NCI-H345 treated with DMSO at 0.1 percent for 48 hours (cell line): Measurements from ENCODE around the gene SORCS1.

Experiments used
- DNase-seq: peaks from one replicate; lab custom pipeline; 2025; ENCODE audit not compliant: unreplicated experiment; lab: John Stamatoyannopoulos, UW

Gene SORCS1

GRCh38 chr10:106618646-106619045 lies 545.9 kb downstream of the SORCS1 start:
- DNase-seq = no peak

- DNase-seq = no peak
These were observed 549.4 kb downstream of the SORCS1 start for GRCh38 chr10:106615081-106615480.

GRCh38 chr10:106614293-106614692 lies 550.2 kb downstream of the SORCS1 start:
- no peak for DNase-seq

GRCh38 chr10:106612381-106612780 lies 552.1 kb downstream of the SORCS1 start:
- no peak for DNase-seq

DNA sequence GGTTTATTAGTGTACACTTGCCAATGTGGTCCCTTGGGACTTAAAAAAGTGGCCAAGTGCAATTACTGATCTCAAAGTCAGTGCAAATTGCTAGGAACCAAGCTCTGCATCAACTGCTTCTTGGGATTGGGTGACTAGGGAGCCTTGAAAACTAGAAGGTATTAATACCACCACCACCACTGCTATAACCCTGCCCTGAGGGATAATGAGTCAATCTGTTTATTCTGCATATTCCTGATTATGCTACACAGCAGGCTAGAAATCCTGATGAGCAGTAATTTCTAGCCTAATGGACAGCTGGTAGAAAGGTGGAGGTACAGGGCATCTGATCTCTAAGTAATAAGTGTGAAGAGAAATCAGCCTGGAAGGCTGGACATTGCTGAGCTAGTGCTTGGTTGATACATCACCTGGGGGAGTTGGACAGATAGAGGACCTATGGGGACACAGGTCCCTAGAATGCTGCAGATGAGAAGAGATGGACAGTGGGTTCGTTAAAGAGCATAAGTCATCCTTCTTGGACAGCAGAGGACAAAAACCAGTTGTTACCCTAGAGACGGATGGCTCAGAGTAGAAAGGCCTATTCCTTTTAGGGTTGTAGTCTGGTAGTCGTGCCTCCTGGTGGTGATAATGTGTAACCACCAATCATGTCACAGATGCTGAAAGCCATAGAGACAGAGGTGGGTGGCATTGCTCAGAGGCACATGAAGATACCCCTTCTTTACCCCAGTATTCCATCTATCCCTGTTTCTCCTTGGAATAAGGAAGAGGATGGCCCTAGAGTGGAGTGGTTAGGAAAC lies 554.8 kb downstream of the SORCS1 start:
- DNase-seq = no peak

- no peak for DNase-seq
These were observed 556.4 kb downstream of the SORCS1 start for GRCh38 chr10:106608066-106608465.

- DNase-seq = no peak
These were observed 569.2 kb downstream of the SORCS1 start for GRCh38 chr10:106595281-106595680.

DNA sequence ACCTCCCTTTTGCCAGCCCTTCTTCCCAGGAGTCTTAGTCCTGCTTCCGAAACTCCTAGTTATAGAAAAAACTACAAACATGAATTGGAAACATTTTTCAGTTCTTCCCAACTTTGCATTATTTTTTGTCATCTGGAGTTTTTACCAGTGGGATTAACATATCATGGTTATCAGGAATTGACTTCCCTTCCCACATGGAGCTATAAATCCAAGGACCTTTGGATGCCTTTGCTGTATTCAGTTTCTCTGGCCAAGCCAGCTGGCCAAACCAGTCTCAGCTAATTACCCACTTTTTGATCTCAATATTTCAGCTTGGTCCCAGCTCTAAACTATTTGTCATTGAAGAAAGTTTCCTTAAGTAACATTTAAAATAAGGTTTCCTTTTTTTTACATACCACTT lies 570.6 kb downstream of the SORCS1 start:
- DNase-seq = no peak

GRCh38 chr10:106592396-106592795 lies 572.1 kb downstream of the SORCS1 start:
- no peak for DNase-seq

DNA sequence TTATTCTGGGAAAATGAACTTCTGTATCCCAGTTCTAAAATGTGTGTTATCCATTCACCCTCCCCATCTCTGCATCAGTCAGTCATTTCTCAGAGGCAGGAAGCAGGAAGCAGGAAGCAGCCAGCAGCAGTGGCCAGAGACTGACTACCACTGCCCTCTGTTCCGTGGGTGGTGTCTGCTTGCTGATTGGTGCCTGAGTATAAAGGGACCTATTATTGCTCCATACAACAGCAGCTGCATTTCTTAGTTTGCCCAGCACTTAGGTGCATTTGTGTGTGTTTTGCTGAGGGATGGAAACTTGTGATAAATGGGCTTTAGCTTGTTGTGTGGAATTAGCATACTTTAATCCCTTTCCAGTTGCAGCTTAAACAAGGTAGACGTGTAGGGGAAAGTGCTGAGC lies 582.2 kb downstream of the SORCS1 start:
- DNase-seq = no peak

DNA sequence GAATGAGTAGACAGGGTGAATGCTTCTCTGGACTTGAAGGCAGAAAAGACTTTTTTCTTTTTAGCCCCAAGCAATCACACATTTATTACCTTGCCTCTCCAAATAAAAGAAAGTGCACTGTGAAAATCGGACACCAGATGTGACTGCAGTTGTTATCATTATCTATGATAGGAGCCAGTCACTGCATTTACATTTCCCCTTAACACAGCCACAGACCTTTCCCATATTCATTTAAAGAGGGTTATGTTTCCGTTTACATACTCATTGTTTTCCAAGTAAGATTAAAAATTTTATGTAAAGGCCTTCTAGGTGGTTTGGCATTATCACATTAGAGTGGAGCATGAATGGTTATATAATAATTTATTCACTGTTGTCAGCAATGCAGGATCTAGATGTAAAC lies 586.8 kb downstream of the SORCS1 start:
- DNase-seq = no peak

DNA sequence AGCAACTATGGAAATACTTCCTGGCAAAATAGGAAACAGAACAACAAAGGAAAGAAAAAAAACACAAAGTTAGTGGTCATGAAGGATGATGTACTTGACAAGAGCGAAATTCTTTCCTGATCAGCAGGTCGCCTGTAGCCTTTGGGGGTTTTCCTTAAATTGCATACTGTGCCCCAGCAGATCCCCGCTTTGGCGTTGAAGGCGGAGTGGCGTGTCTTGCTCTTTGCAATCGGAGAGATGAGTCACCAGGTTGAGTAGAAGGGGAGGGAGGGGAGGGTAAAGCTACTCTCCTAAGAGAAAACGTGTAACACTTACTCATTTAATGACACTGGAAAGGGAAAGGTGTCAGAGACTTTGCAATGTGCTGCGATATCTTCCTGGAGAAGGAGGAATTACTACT lies 587.2 kb downstream of the SORCS1 start:
- no peak for DNase-seq

DNA sequence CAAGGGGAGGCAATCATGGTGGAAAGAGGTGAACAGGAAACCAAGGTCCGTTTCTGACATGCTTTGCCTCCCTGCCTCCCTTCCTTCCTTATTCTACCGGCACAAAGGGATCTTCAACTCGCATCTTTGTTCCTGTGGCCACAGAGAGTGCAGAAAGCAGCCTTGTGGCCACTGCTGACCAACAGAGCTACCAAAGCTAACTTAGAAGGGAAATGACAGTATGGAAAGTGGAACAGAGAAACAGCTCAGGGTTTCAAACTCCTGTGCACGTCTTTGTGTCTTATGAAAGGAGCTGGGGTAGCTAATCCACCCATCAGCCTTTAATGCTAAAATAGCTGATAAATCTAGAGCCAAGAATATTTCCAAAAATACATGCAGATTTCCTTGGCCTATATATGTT lies 588.0 kb downstream of the SORCS1 start:
- no peak for DNase-seq

GRCh38 chr10:106573106-106573505 lies 591.4 kb downstream of the SORCS1 start:
- no peak for DNase-seq

- DNase-seq = no peak
These were observed 593.1 kb downstream of the SORCS1 start for GRCh38 chr10:106571192-106571946.

DNA sequence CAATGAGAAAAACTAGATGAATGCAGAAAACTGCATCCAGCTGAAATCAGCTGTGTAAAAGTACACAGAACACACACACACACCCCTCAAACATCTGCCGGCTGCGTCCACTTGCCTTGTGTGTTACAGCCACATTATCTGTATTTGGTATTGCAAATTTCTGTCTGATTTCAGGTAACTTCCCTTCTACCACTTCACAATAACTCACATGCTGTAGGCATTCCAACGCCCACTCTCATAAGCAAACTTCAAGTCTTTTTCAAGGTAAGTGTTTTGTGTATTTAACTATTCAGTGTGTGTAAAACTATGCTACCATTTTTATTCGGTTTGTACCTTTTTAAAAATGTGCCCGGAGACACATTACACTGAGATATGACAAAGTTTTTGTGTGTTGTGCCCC lies 594.2 kb downstream of the SORCS1 start:
- no peak for DNase-seq

- no peak for DNase-seq
These were observed 596.9 kb downstream of the SORCS1 start for GRCh38 chr10:106567629-106568028.

DNA sequence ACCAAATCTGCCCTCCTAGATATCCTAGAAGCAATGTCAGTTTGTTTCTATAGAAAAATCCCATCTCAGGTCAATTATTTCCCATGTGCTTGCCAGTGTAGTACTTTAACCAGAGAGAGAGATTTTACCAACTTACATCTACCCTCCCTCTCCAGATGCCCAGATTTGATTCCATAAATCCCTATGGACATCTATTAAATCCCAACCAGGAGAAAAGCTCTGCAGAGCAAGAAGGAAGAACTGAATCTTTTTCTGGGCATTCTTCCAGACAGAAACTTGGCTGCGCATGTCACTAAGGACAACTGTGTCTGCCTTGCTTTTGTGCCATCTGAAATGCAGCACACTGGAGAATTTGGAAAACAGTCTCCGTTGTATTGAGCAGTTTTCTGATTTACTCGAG lies 597.6 kb downstream of the SORCS1 start:
- no peak for DNase-seq

DNA sequence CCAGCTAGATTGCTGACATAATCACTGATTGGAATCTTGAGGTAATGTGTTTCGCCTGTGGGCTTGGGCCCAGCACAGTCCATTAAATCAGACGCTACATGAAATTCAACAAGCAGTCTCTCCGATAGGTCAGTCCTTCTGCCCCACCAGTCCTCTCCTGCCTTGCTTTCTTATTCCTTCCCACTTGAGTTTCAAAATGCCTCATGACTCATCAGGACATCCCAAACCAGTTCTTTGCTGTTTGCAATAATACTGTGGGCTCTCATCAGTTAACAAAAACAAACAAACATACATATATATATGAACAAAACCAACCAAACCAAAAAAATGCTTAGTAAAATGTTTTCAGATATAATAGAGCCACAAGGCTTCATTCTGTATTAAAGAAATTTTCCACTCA lies 599.0 kb downstream of the SORCS1 start:
- no peak for DNase-seq

DNA sequence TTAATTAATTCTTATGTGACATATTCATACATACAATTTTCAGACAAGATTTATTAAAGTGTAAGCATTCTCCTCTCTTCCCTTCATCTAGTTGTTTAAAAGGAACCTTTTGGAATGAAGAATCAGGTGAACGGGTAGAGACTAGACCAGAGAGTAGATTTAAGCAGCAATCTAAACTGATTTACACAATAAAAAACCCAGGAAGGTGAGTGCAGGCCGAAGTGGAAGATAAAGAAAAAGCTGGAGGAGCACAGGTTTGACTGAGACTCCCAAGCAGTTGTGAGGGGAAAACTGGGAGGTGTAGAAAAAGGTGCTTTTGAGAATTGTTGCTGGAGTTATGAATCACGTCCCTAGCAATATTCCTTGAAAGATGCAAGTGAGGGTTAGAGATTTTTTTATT lies 601.1 kb downstream of the SORCS1 start:
- DNase-seq = no peak

DNA sequence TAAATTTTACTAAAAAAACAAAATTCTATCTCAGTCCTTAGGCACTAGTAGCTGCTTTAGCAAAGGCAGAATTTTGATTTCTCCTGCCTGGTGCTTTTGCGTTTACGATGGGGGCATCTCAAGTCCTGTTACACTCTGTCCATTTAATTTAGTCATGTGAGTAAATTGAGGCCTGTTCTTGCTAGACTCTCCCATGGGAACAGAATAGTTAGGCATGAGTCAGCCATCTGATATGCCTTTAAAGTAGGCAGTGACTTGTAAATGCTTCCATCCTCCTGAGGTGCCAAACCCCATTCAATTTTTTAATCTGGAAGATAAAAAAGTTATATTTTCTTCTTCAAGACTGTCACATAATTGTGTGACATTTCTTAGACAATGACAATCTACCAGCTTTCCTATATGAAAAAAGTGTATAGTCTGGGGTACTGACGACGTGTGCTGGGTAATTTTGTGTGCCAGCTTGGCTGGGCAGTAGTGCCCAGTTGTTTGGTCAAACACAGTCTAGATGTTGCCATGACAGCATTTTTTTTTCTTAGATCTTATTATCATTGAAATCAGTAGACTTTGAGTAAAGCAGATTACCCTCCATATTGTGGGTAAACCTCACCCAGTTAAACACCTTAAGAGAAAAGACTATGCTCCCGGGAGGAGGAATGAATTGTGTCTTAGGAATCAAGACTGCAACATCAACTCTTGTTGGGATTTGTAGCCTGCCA lies 603.4 kb downstream of the SORCS1 start:
- no peak for DNase-seq

- no peak for DNase-seq
These were observed 605.1 kb downstream of the SORCS1 start for GRCh38 chr10:106559442-106559841.
